Measurements from ENCODE around the gene KCTD17. TPM values are rescaled to one million over a fixed set of nuclear protein-coding genes. Genes with fewer than 3 reads are reported as not detected.
A peak's percentile ranks its signal among the peaks of the same experiment; 100 is the strongest.

KCTD17 gene
- 44.1 TPM for polyA plus RNA-seq (2013, experiment 1 of 2)
- polyA plus RNA-seq (2013, experiment 2 of 2) = 37.1 TPM

- peak within 1 kb of the TSS; percentile 81 for H3K4me3 ChIP-seq (ENCODE audit: extremely low read depth, insufficient read depth, low read length, poor library complexity, severe bottlenecking)
- peaks cover 6% of the 10 kb centered on the region for H3K4me1 ChIP-seq (ENCODE audit: control insufficient read depth, insufficient read depth, low read length, poor library complexity, severe bottlenecking)
- peaks cover 24% of the 10 kb centered on the region for H3K36me3 ChIP-seq (ENCODE audit: control insufficient read depth, insufficient read depth, low read length)
- H3K9me3 ChIP-seq (ENCODE audit: control insufficient read depth, low read length) = no peaks in the 10 kb centered on the region
- no peak within 1 kb of the TSS for H3K27ac ChIP-seq (ENCODE audit: low read depth, low read length, severe bottlenecking)
- whole genome bisulfite sequencing, 2 experiments (ENCODE audit: insufficient coverage in 2 of 2) = 7% methylated on average over 55 to 67 of the region's 89 CpGs
Observed at GRCh38 chr22:37051391-37052385, at the start of gene KCTD17. KCTD17 (plus strand) TSS chr22:37051742; CDS start chr22:37051761, 19 bp downstream.

- no peak overlapping the region for H3K4me3 ChIP-seq (ENCODE audit: extremely low read depth, insufficient read depth, low read length, poor library complexity, severe bottlenecking)
- H3K27ac ChIP-seq (ENCODE audit: low read depth, low read length, severe bottlenecking) = no peak overlapping the region
- WGBS, 2 experiments (ENCODE audit: insufficient coverage in 2 of 2) = 95% methylated on average over 8 to 12 of the region's 12 CpGs
Observed at GRCh38 chr22:37001826-37002225, 49.7 kb upstream of the KCTD17 start.

GRCh38 chr22:37002633-37003032, 48.9 kb upstream of the KCTD17 start:
- H3K9me3 ChIP-seq (ENCODE audit: control insufficient read depth, low read length) = no peaks in the 10 kb centered on the region
- WGBS, 2 experiments (ENCODE audit: insufficient coverage in 2 of 2) = 82 to 90% methylated on average over 3 to 4 of the region's 7 CpGs
- no peak overlapping the region for H3K27ac ChIP-seq (ENCODE audit: low read depth, low read length, severe bottlenecking)
- no peaks in the 10 kb centered on the region for H3K36me3 ChIP-seq (ENCODE audit: control insufficient read depth, insufficient read depth, low read length)
- no peaks in the 10 kb centered on the region for H3K4me1 ChIP-seq (ENCODE audit: control insufficient read depth, insufficient read depth, low read length, poor library complexity, severe bottlenecking)
- H3K4me3 ChIP-seq (ENCODE audit: extremely low read depth, insufficient read depth, low read length, poor library complexity, severe bottlenecking) = no peak overlapping the region

More at GRCh38 chr22:37001826-37002225, 49.7 kb upstream of the KCTD17 start:
- H3K4me1 ChIP-seq (ENCODE audit: control insufficient read depth, insufficient read depth, low read length, poor library complexity, severe bottlenecking) = no peaks in the 10 kb centered on the region
- H3K36me3 ChIP-seq (ENCODE audit: control insufficient read depth, insufficient read depth, low read length) = no peaks in the 10 kb centered on the region
- H3K9me3 ChIP-seq (ENCODE audit: control insufficient read depth, low read length) = no peaks in the 10 kb centered on the region

GRCh38 chr22:37007651-37008050, 43.9 kb upstream of the KCTD17 start:
- H3K4me1 ChIP-seq (ENCODE audit: control insufficient read depth, insufficient read depth, low read length, poor library complexity, severe bottlenecking) = no peaks in the 10 kb centered on the region
- WGBS, 2 experiments (ENCODE audit: insufficient coverage in 2 of 2) = 27 to 67% methylated on average over 1 to 2 of the region's 2 CpGs
- H3K27ac ChIP-seq (ENCODE audit: low read depth, low read length, severe bottlenecking) = no peak overlapping the region

GRCh38 chr22:37008365-37008764, 43.2 kb upstream of the KCTD17 start:
- H3K4me1 ChIP-seq (ENCODE audit: control insufficient read depth, insufficient read depth, low read length, poor library complexity, severe bottlenecking) = no peaks in the 10 kb centered on the region
- H3K4me3 ChIP-seq (ENCODE audit: extremely low read depth, insufficient read depth, low read length, poor library complexity, severe bottlenecking) = no peak overlapping the region
- no peaks in the 10 kb centered on the region for H3K9me3 ChIP-seq (ENCODE audit: control insufficient read depth, low read length)
- H3K36me3 ChIP-seq (ENCODE audit: control insufficient read depth, insufficient read depth, low read length) = no peaks in the 10 kb centered on the region
- H3K27ac ChIP-seq (ENCODE audit: low read depth, low read length, severe bottlenecking) = no peak overlapping the region
- 75% methylated on average over 1 of the region's 2 CpGs; no CpG with 5 or more reads in 1 of the 2 experiments for WGBS, 2 experiments (ENCODE audit: insufficient coverage in 2 of 2)

More at GRCh38 chr22:37007651-37008050, 43.9 kb upstream of the KCTD17 start:
- no peaks in the 10 kb centered on the region for H3K36me3 ChIP-seq (ENCODE audit: control insufficient read depth, insufficient read depth, low read length)
- H3K4me3 ChIP-seq (ENCODE audit: extremely low read depth, insufficient read depth, low read length, poor library complexity, severe bottlenecking) = no peak overlapping the region
- no peaks in the 10 kb centered on the region for H3K9me3 ChIP-seq (ENCODE audit: control insufficient read depth, low read length)

- Histone ChIP-seq H3K9me3 (ENCODE audit: control insufficient read depth, low read length) (no peaks in the 10 kb centered on the region), H3K4me3 (ENCODE audit: extremely low read depth, insufficient read depth, low read length, poor library complexity, severe bottlenecking) (no peak overlapping the region), H3K36me3 (ENCODE audit: control insufficient read depth, insufficient read depth, low read length) (no peaks in the 10 kb centered on the region), H3K4me1 (ENCODE audit: control insufficient read depth, insufficient read depth, low read length, poor library complexity, severe bottlenecking) (no peaks in the 10 kb centered on the region), H3K27ac (ENCODE audit: low read depth, low read length, severe bottlenecking) (no peak overlapping the region)
- 94 to 97% methylated on average over 2 of the region's 2 CpGs for WGBS, 2 experiments (ENCODE audit: insufficient coverage in 2 of 2)
Observed at GRCh38 chr22:37009490-37009889, 42.1 kb upstream of the KCTD17 start.

GRCh38 chr22:37010174-37010573, 41.4 kb upstream of the KCTD17 start:
- no peaks in the 10 kb centered on the region for H3K36me3 ChIP-seq (ENCODE audit: control insufficient read depth, insufficient read depth, low read length)
- no peak overlapping the region for H3K27ac ChIP-seq (ENCODE audit: low read depth, low read length, severe bottlenecking)
- no peak overlapping the region for H3K4me3 ChIP-seq (ENCODE audit: extremely low read depth, insufficient read depth, low read length, poor library complexity, severe bottlenecking)
- 61 to 96% methylated on average over 2 of the region's 4 CpGs for WGBS, 2 experiments (ENCODE audit: insufficient coverage in 2 of 2)
- no peaks in the 10 kb centered on the region for H3K4me1 ChIP-seq (ENCODE audit: control insufficient read depth, insufficient read depth, low read length, poor library complexity, severe bottlenecking)
- H3K9me3 ChIP-seq (ENCODE audit: control insufficient read depth, low read length) = no peaks in the 10 kb centered on the region

- 91 to 96% methylated on average over 20 of the region's 20 CpGs for WGBS, 2 experiments (ENCODE audit: insufficient coverage in 2 of 2)
- Histone ChIP-seq H3K27ac (ENCODE audit: low read depth, low read length, severe bottlenecking) (no peak overlapping the region), H3K4me3 (ENCODE audit: extremely low read depth, insufficient read depth, low read length, poor library complexity, severe bottlenecking) (no peak overlapping the region), H3K36me3 (ENCODE audit: control insufficient read depth, insufficient read depth, low read length) (peaks cover 4% of the 10 kb centered on the region), H3K4me1 (ENCODE audit: control insufficient read depth, insufficient read depth, low read length, poor library complexity, severe bottlenecking) (no peaks in the 10 kb centered on the region), H3K9me3 (ENCODE audit: control insufficient read depth, low read length) (no peaks in the 10 kb centered on the region)
Observed at GRCh38 chr22:37010976-37011375, 40.6 kb upstream of the KCTD17 start.

- H3K27ac ChIP-seq (ENCODE audit: low read depth, low read length, severe bottlenecking) = no peak overlapping the region
- no peaks in the 10 kb centered on the region for H3K9me3 ChIP-seq (ENCODE audit: control insufficient read depth, low read length)
- peaks cover 9% of the 10 kb centered on the region for H3K36me3 ChIP-seq (ENCODE audit: control insufficient read depth, insufficient read depth, low read length)
- no peak overlapping the region for H3K4me3 ChIP-seq (ENCODE audit: extremely low read depth, insufficient read depth, low read length, poor library complexity, severe bottlenecking)
- H3K4me1 ChIP-seq (ENCODE audit: control insufficient read depth, insufficient read depth, low read length, poor library complexity, severe bottlenecking) = no peaks in the 10 kb centered on the region
- 90 to 96% methylated on average over 2 to 3 of the region's 3 CpGs for WGBS, 2 experiments (ENCODE audit: insufficient coverage in 2 of 2)
Observed at GRCh38 chr22:37011472-37011871, 40.1 kb upstream of the KCTD17 start.

GRCh38 chr22:37012262-37012904, 39.2 kb upstream of the KCTD17 start:
- Histone ChIP-seq H3K27ac (ENCODE audit: low read depth, low read length, severe bottlenecking) (no peak overlapping the region), H3K36me3 (ENCODE audit: control insufficient read depth, insufficient read depth, low read length) (peaks cover 18% of the 10 kb centered on the region), H3K4me1 (ENCODE audit: control insufficient read depth, insufficient read depth, low read length, poor library complexity, severe bottlenecking) (no peaks in the 10 kb centered on the region), H3K9me3 (ENCODE audit: control insufficient read depth, low read length) (no peaks in the 10 kb centered on the region), H3K4me3 (ENCODE audit: extremely low read depth, insufficient read depth, low read length, poor library complexity, severe bottlenecking) (no peak overlapping the region)
- WGBS, 2 experiments (ENCODE audit: insufficient coverage in 2 of 2) = 97 to 98% methylated on average over 8 to 9 of the region's 9 CpGs

All from mesodermal cell (in vitro differentiated cells).